ENCODE data around the gene USP1. TPM values are rescaled to one million over a fixed set of nuclear protein-coding genes. Genes with fewer than 3 reads are reported as not detected.

The USP1 gene
- total RNA-seq, 4 donors from 2014 or later = 17.6 to 26.4 (median 20.7) TPM

GRCh38 chr1:62439652-62440371, 3.0 kb downstream of the USP1 start:
- Histone ChIP-seq H3K27ac (no peak overlapping the region), H3K27me3 (no peaks in the 10 kb centered on the region), H3K36me3 (peaks cover 17% of the 10 kb centered on the region), H3K4me3 (no peak overlapping the region), H3K4me1 (peaks cover 31% of the 10 kb centered on the region), H3K9me3 (no peaks in the 10 kb centered on the region)
- WGBS = 53% methylated on average over 4 of the region's 4 CpGs
- TF ChIP-seq POLR2AphosphoS5 (IDR thresholded peaks at IDR 0.05) (no peak), EP300 (IDR thresholded peaks at IDR 0.05) (no peak), POLR2A (IDR thresholded peaks at IDR 0.05) (no peak)
- TF ChIP-seq, protein P1, sequence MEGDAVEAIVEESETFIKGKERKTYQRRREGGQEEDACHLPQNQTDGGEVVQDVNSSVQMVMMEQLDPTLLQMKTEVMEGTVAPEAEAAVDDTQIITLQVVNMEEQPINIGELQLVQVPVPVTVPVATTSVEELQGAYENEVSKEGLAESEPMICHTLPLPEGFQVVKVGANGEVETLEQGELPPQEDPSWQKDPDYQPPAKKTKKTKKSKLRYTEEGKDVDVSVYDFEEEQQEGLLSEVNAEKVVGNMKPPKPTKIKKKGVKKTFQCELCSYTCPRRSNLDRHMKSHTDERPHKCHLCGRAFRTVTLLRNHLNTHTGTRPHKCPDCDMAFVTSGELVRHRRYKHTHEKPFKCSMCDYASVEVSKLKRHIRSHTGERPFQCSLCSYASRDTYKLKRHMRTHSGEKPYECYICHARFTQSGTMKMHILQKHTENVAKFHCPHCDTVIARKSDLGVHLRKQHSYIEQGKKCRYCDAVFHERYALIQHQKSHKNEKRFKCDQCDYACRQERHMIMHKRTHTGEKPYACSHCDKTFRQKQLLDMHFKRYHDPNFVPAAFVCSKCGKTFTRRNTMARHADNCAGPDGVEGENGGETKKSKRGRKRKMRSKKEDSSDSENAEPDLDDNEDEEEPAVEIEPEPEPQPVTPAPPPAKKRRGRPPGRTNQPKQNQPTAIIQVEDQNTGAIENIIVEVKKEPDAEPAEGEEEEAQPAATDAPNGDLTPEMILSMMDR (IDR thresholded peaks at IDR 0.05) = no peak
- DNase-seq (ENCODE audit: low spot score in 2 of 2) = no peak

DNA sequence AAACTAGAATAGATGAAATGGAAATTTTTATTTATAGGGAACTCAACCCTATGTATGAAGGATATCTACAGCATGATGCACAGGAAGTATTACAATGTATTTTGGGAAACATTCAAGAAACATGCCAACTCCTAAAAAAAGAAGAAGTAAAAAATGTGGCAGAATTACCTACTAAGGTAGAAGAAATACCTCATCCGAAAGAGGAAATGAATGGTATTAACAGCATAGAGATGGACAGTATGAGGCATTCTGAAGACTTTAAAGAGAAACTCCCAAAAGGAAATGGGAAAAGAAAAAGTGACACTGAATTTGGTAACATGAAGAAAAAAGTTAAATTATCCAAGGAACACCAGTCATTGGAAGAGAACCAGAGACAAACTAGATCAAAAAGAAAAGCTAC, 7.9 kb downstream of the USP1 start:
- peaks cover 8% of the 10 kb centered on the region for H3K4me1 ChIP-seq
- TF ChIP-seq, protein P1 (IDR thresholded peaks at IDR 0.05) = no peak
- TF ChIP-seq EP300 (IDR thresholded peaks at IDR 0.05) = no peak
- WGBS = 88% methylated on average over 1 of the region's 1 CpG
- no peak for DNase-seq (ENCODE audit: low spot score in 2 of 2)
- no peak overlapping the region for H3K4me3 ChIP-seq
- H3K27ac ChIP-seq = no peak overlapping the region
- H3K36me3 ChIP-seq = peaks cover 60% of the 10 kb centered on the region
- no peaks in the 10 kb centered on the region for H3K27me3 ChIP-seq
- H3K9me3 ChIP-seq = no peaks in the 10 kb centered on the region

DNA sequence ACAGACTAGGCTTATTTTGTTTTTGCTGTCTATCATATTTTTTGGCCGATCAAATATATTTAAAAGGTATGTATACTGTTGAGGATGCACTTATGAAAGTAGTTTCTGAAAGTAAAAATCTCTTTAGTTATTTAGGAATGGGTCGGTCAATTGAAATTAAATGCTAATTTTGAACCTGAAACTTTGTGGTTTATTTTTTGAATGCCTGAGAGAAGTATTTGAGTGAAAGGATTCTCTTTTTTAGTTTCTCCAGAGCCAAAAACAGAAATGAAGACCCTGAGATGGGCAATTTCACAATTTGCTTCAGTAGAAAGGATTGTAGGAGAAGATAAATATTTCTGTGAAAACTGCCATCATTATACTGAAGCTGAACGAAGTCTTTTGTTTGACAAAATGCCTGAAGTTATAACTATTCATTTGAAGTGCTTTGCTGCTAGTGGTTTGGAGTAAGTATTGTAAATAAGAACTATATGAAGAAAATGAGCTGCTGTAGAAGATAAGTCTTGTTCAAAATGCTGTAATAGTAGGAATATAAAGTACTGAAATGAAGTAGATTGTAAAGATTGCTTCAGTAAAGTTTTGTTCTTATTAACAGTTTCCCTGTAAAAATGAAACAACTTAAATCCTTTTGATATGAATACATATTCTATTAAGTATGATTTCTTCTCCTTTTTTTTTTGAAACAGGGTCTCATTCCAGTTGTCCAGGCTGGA, 11.5 kb downstream of the USP1 start:
- no peak overlapping the region for H3K4me3 ChIP-seq
- H3K36me3 ChIP-seq = peaks cover 68% of the 10 kb centered on the region
- H3K9me3 ChIP-seq = no peaks in the 10 kb centered on the region
- 82% methylated on average over 3 of the region's 3 CpGs for WGBS
- TF ChIP-seq, protein P1 (IDR thresholded peaks at IDR 0.05) = no peak
- no peak for TF ChIP-seq POLR2AphosphoS5 (IDR thresholded peaks at IDR 0.05)
- no peak for TF ChIP-seq POLR2A (IDR thresholded peaks at IDR 0.05)
- TF ChIP-seq EP300 (IDR thresholded peaks at IDR 0.05) = no peak
- no peak for DNase-seq (ENCODE audit: low spot score in 2 of 2)
- H3K27ac ChIP-seq = no peak overlapping the region
- no peaks in the 10 kb centered on the region for H3K4me1 ChIP-seq
- no peaks in the 10 kb centered on the region for H3K27me3 ChIP-seq

DNA sequence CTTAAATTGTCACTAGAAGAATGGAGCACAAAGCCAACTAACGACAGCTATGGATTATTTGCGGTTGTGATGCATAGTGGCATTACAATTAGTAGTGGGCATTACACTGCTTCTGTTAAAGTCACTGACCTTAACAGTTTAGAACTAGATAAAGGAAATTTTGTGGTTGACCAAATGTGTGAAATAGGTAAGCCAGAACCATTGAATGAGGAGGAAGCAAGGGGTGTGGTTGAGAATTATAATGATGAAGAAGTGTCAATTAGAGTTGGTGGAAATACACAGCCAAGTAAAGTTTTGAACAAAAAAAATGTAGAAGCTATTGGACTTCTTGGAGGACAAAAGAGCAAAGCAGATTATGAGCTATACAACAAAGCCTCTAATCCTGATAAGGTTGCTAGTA, 13.5 kb downstream of the USP1 start:
- 96% methylated on average over 2 of the region's 2 CpGs for WGBS
- no peak for DNase-seq (ENCODE audit: low spot score in 2 of 2)
- Histone ChIP-seq H3K36me3 (peaks cover 78% of the 10 kb centered on the region), H3K27ac (no peak overlapping the region), H3K4me3 (no peak overlapping the region), H3K9me3 (no peaks in the 10 kb centered on the region), H3K4me1 (no peaks in the 10 kb centered on the region), H3K27me3 (no peaks in the 10 kb centered on the region)
- TF ChIP-seq EP300 (IDR thresholded peaks at IDR 0.05) (no peak), POLR2A (IDR thresholded peaks at IDR 0.05) (no peak), POLR2AphosphoS5 (IDR thresholded peaks at IDR 0.05) (no peak)
- TF ChIP-seq, protein P1 (IDR thresholded peaks at IDR 0.05) = no peak

DNA sequence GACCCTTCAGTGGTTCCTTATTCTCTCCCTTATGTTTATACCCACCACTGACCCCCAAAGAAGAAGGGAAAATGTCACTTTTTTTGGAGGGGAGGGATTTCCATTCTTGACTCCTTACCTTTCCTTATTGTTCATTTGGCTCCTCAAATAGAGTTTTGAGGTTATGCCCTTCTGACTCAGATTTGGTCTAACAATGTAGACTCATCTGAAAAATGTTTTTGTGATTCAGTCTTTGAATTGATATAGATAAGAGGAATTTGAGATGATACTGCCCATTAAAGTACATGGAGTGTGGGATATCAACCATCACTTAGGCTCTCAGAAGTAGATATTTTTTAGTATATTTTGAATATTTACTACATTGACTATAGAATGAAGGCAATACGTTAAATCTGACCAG, 16.1 kb downstream of the USP1 start:
- Histone ChIP-seq H3K4me1 (no peaks in the 10 kb centered on the region), H3K27ac (no peak overlapping the region), H3K9me3 (no peaks in the 10 kb centered on the region), H3K4me3 (no peak overlapping the region), H3K36me3 (peaks cover 73% of the 10 kb centered on the region), H3K27me3 (no peaks in the 10 kb centered on the region)
- TF ChIP-seq POLR2A (IDR thresholded peaks at IDR 0.05) = no peak
- no peak for TF ChIP-seq EP300 (IDR thresholded peaks at IDR 0.05)
- no peak for TF ChIP-seq POLR2AphosphoS5 (IDR thresholded peaks at IDR 0.05)
- TF ChIP-seq, protein P1 (IDR thresholded peaks at IDR 0.05) = no peak
- WGBS = 88% methylated on average over 1 of the region's 1 CpG
- no peak for DNase-seq (ENCODE audit: low spot score in 2 of 2)
